GM12892 (cell line): ENCODE measurements around the gene COG8.

Experiments
- POLR2A ChIP-seq: IDR thresholded peaks from 2 replicates; pipeline ENCODE4 v1.6.1; 2011; ENCODE audit warnings: low read depth, low read length, control low read depth
- POLR2AphosphoS5 ChIP-seq: IDR thresholded peaks from 2 replicates; pipeline ENCODE4 v1.6.1; 2011; ENCODE audit warnings: low read depth, low read length, control low read depth

DNA sequence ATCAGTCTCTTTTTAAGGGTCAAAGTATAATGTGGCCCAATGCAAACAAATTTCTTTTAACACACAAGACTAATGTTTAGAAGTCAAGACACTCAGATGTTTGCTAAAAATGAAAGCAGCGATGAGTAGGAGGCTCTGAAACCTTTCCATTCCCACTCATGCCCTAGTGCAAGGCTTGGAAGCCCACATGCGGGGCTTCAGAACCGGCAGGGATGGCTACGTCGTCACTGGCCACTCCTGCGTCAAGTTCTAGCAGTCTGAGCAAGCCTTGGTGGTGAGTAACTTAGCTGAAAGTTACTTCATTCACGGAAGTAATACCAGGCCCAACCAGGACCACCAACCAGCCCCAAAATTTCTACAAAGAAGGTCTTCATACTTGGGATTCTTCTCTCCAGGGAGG lies 27.1 kb upstream of the COG8 start:
- TF ChIP-seq POLR2AphosphoS5 (no peak), POLR2A (no peak)
